Measurements from ENCODE around the gene PPFIBP1. TPM values are rescaled to one million over a fixed set of nuclear protein-coding genes. Genes with fewer than 3 reads are reported as not detected.

Gene PPFIBP1
- polyA plus RNA-seq, 1 of the 3 experiments (the other 2 are of a cell fraction): 55.0 TPM

GRCh38 chr12:27711967-27712366, 188.0 kb downstream of the PPFIBP1 start:
- peaks cover 51% of the 10 kb centered on the region for H3K79me2 ChIP-seq (ENCODE audit: insufficient read depth)
- peak overlapping the region; percentile 90 for H3K9ac ChIP-seq
- POLR2A ChIA-PET: no interaction called here
- peak overlapping the region; percentile 91 to 98; a peak in 3 of 4 replicates for H3K4me3 ChIP-seq (ENCODE audit: low read depth in 2 of 2, low read length in 1 of 2)
- no peaks in the 10 kb centered on the region for H3K9me2 ChIP-seq
- H3K27me3 ChIP-seq (ENCODE audit: insufficient read depth): no peaks in the 10 kb centered on the region
- H3K4me1 ChIP-seq (ENCODE audit: control insufficient read depth in 1 of 2, insufficient read depth in 2 of 2, low read depth in 1 of 2, low read length in 1 of 2): peaks cover 4 to 7% of the 10 kb centered on the region in 2 experiments; a peak in 3 of 4 replicates
- DNase-seq: no peak
- CTCF ChIA-PET: interaction anchor here (0.8 kb wide), 1 partner anchor 48 kb away, joined by 3 read pairs; no protein-coding TSS in a partner anchor
- peak overlapping the region; percentile 93 for H3K4me2 ChIP-seq
- no peak for TF ChIP-seq SIN3A (IDR thresholded peaks at IDR 0.05; ENCODE audit: borderline replicate concordance, low read depth, low read length)
- TF ChIP-seq CHD2 (IDR thresholded peaks at IDR 0.05; ENCODE audit: low read length, partially characterized antibody): no peak
- no peak for TF ChIP-seq FOXM1 (IDR thresholded peaks at IDR 0.05; ENCODE audit: low read depth)
- no peak for TF ChIP-seq FOSL2 (IDR thresholded peaks at IDR 0.05; ENCODE audit: borderline replicate concordance, low read depth)
- no peak for TF ChIP-seq EP300 (IDR thresholded peaks at IDR 0.05; ENCODE audit: borderline replicate concordance in 1 of 2, low read depth in 1 of 2, low read length in 1 of 2)
- no peak for TF ChIP-seq TAF1 (IDR thresholded peaks at IDR 0.05; ENCODE audit: borderline replicate concordance, low read depth, low read length)
- no peak for TF ChIP-seq MXI1 (IDR thresholded peaks at IDR 0.05; ENCODE audit: low read depth, low read length)
- TF ChIP-seq NFIC (IDR thresholded peaks at IDR 0.05; ENCODE audit: borderline replicate concordance): no peak
- H3K36me3 ChIP-seq (replicated peaks in 1 of 2; ENCODE audit: control insufficient read depth in 1 of 2, insufficient read depth in 2 of 2, low read length in 1 of 2): peaks cover 12 to 17% of the 10 kb centered on the region in 2 experiments
- no peak overlapping the region for H2AFZ ChIP-seq (ENCODE audit: low read depth)
- WGBS (ENCODE audit: low lambda C conversion rate): 93% methylated on average over 2 of the region's 2 CpGs
- H3K27ac ChIP-seq (ENCODE audit: low read depth in 2 of 2, low read length in 1 of 2): no peak overlapping the region
- H3K9me3 ChIP-seq: no peaks in the 10 kb centered on the region
- peaks cover 4% of the 10 kb centered on the region for H3F3A ChIP-seq (replicated peaks; ENCODE audit: insufficient read depth)
- H4K20me1 ChIP-seq (ENCODE audit: insufficient read depth): peaks cover 5% of the 10 kb centered on the region

GRCh38 chr12:27723212-27723611, 199.2 kb downstream of the PPFIBP1 start:
- TF ChIP-seq TEAD4 (IDR thresholded peaks at IDR 0.05; ENCODE audit: borderline replicate concordance, insufficient read depth): no peak
- no peak for TF ChIP-seq USF1 (IDR thresholded peaks at IDR 0.05; ENCODE audit: borderline replicate concordance, low read depth)
- no peak for TF ChIP-seq EZH2phosphoT487 (IDR thresholded peaks at IDR 0.05; ENCODE audit: borderline replicate concordance, low read depth)
- TF ChIP-seq FOXM1 (IDR thresholded peaks at IDR 0.05; ENCODE audit: low read depth): no peak
- TF ChIP-seq RXRA (IDR thresholded peaks at IDR 0.05; ENCODE audit: borderline replicate concordance, low read depth): no peak
- TF ChIP-seq TCF12 (IDR thresholded peaks at IDR 0.05): no peak
- TF ChIP-seq ZBTB33 (IDR thresholded peaks at IDR 0.05; ENCODE audit: borderline replicate concordance, low read depth): no peak
- no peak for TF ChIP-seq ELF1 (IDR thresholded peaks at IDR 0.05)
- TF ChIP-seq USF2 (IDR thresholded peaks at IDR 0.05; ENCODE audit: borderline replicate concordance, low read depth, low read length): no peak
- TF ChIP-seq RFX5 (IDR thresholded peaks at IDR 0.05; ENCODE audit: low read length): no peak
- TF ChIP-seq PBX3 (IDR thresholded peaks at IDR 0.05): no peak
- TF ChIP-seq TAF1 (IDR thresholded peaks at IDR 0.05; ENCODE audit: borderline replicate concordance, low read depth, low read length): no peak
- TF ChIP-seq FOXJ3 (CRISPR knock-in tag; IDR thresholded peaks at IDR 0.05): no peak
- TF ChIP-seq JUND (IDR thresholded peaks at IDR 0.05): no peak
- TF ChIP-seq SIN3A (IDR thresholded peaks at IDR 0.05; ENCODE audit: borderline replicate concordance, low read depth, low read length): no peak
- 100% methylated on average over 1 of the region's 1 CpG for WGBS (ENCODE audit: low lambda C conversion rate)
- POLR2A ChIA-PET: no interaction called here
- Histone ChIP-seq H3K4me3 (ENCODE audit: low read depth in 2 of 2, low read length in 1 of 2) (no peak overlapping the region), H4K20me1 (ENCODE audit: insufficient read depth) (no peaks in the 10 kb centered on the region), H3K9me2 (no peaks in the 10 kb centered on the region), H3K4me2 (no peak overlapping the region), H3K27ac (ENCODE audit: low read depth in 2 of 2, low read length in 1 of 2) (no peak overlapping the region), H3K79me2 (ENCODE audit: insufficient read depth) (peaks cover 15% of the 10 kb centered on the region; the same call in 1 of the 2 replicates), H3K27me3 (ENCODE audit: insufficient read depth) (no peaks in the 10 kb centered on the region), H3K4me1 (ENCODE audit: control insufficient read depth in 1 of 2, insufficient read depth in 2 of 2, low read depth in 1 of 2, low read length in 1 of 2) (no peaks in the 10 kb centered on the region), H3F3A (replicated peaks; ENCODE audit: insufficient read depth) (peaks cover 6% of the 10 kb centered on the region), H3K9me3 (no peaks in the 10 kb centered on the region), H3K9ac (no peak overlapping the region), H3K36me3 (replicated peaks in 1 of 2; ENCODE audit: control insufficient read depth in 1 of 2, insufficient read depth in 2 of 2, low read length in 1 of 2) (peaks cover 38 to 61% of the 10 kb centered on the region in 2 experiments), H2AFZ (ENCODE audit: low read depth) (no peak overlapping the region)
- CTCF ChIA-PET: interaction anchor here (3.9 kb wide), 1 partner anchor 10 kb away, joined by 17 read pairs; no protein-coding TSS in a partner anchor
- DNase-seq: no peak

Measured in SK-N-SH (cell line).